ENCODE data around the gene UNC5A.

The UNC5A gene

GRCh38 chr5:176781638-176782570, 28.5 kb upstream of the UNC5A start:
- DNase-seq: peak; percentile 55

DNA sequence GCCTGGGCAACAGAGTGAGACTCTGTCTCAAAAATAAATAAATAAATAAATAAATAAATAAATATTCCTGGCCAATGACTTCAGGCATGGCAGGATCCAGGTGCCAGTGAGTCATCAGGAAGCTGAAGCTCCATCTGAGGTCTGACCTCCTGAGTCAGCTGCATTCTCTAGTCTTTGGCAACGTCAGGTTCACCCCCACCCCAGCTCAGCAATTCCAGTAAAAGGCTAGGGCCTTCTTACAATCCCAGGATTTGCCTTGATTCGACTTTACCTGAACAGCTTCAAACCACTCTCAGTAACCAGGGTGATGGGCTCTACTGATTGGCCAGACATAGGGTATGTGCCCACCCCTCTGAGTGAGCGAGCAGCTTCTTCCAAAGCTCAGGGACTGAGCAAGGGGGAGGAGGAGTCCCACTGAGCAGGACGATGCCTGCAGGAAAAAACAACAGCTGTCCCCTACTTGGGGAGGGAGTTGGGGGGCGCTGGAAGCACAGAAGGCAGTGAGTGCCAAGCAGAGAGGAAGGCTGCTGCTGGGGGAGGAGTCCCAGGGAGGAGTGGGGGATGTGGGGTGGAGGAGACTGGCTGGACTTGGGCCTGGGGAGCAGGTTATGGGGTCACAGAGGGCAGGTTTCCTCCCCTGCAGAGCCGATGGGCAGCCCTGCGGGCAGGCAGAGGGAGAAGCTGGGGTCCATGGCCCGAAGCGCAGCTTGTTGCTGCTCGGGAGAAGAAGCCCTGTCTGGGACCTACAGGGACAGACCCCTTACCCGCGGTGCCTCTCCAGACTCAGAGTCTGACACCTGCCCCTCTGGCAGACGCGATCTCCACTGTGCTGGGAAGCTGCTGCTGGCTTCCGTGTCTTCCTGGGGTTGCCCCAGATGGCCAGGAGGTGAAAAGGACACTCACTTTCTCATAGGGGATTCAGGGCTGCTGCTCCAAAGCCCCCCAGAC, 25.9 kb upstream of the UNC5A start:
- DNase-seq: peak; percentile 47

DNA sequence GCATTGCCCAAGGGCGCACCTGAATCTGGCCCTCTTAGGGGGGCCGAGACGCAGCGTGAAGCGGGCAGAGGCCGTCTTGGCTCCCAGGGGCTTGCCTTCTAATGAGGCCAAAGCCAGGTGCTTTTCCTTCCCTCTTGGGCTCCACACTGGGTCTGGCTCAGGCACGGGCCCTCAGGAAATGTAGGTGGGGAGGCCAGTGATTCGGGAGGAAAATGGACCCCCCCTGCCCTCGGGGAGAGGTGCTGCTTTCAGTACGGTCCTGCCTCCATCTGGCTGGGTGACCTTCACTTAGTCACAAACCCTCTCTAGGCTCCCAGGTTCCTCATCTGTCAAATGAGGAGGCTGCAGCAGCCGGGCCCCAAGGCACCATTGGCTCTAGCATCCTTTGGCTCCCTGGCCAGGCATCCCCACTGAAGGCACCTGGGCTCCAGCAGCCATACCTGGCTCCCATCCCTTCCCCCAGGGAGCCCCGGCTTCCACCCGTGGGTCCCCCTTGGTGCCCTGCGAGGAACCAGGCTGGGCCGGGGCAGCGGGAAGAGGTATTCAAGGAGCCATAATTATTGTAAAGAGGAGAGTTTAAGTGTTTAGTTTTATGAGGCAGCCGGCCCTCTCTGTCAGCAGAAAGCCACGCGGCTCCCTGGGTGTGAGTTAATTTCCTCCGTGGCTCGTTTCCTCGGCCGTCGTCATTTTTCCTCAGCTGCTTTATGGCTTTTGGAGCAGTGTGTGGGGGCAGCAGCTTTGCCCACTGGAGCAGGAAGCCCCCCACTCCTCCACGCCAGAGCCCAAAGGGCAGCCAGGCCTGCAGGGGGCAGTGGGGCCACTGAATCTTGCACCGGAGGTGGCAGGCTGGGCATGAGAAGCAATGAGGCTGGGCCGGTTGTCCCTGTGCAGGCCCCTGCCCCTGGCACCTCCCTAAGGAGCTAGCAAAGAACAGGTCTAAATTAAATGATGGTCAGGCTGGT, 24.9 kb upstream of the UNC5A start:
- DNase-seq: no peak

DNA sequence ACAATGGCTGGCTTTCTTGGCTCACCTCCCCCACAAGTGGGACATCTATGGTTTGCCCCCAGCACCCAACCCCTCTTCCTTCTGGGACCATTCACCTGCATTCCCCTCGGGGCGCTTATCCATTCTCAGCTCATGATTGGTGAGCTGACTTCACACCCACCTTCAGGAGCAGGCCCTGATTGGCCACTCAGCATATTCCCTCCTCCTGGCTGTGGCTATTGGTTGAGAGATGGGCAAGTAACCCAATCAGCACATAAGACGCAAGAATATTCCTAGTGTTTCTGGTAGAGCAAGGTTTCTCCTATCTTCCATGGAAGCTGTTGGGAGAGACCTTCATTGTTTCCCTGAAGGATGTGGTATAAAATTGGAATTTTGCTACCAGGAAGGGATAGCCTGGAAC, 22.7 kb upstream of the UNC5A start:
- no peak for DNase-seq

DNA sequence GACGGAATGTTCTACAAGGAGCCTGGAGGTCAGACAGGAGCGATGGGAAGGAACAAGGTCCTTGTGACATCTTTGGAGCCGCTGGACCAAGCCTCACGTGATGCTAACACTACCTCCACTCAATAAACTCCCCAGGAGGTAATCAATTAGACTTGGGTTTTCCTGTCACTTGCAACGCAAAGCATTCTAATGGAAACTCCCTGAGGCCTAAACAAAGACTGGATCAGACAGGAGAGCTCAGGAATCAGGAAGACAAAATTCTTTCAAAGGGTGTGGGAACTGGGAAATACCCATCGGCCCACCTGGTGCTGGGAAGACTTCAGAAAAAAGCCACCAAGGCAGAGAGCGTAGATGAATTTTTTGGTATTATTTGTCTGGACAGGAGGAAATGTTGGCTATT, 22.3 kb upstream of the UNC5A start:
- no peak for DNase-seq

DNA sequence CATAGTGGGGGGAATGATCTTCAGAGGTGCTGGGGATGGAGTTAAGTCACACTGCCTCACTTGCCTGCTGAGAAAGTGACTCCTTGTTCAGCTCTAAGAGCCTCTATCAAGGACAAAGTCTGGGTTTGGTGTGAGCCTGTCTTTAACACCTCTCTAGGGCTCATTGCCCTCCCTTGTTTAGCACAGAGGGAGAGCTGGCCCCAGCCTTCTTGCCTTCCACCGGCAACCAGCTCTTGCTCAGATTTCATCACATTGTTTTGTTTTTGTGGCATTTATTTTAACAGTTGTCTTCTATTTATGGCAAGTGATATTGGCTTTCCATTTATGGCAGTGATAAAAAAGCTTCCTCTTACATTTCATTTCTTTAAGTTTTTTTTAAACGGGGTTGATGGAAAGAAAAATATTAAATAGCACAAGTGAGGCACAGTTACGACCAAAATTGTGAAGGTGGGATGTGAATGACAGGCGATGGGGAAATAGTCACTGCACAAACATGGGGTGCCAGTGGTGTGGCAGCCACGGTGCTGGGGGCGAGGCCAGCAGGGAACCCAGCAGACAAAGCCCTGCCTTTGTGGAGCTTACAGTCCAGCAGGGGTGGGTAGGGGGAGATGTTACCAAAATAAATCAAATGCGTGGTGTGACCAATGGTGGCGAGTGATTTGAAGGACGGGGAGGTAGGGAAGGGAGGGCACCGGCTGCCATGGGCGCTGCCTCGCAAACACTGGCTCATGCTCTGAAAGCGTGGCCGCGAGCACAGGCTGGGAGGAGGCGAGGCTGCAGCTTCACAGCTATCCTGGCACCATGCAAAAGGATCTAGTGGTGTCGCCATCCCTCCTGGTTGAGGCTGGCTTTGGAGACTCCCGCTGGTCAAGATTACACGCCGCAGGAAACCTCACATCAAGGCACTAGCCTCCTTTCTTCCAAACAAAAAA, 21.2 kb upstream of the UNC5A start:
- no peak for DNase-seq

DNA sequence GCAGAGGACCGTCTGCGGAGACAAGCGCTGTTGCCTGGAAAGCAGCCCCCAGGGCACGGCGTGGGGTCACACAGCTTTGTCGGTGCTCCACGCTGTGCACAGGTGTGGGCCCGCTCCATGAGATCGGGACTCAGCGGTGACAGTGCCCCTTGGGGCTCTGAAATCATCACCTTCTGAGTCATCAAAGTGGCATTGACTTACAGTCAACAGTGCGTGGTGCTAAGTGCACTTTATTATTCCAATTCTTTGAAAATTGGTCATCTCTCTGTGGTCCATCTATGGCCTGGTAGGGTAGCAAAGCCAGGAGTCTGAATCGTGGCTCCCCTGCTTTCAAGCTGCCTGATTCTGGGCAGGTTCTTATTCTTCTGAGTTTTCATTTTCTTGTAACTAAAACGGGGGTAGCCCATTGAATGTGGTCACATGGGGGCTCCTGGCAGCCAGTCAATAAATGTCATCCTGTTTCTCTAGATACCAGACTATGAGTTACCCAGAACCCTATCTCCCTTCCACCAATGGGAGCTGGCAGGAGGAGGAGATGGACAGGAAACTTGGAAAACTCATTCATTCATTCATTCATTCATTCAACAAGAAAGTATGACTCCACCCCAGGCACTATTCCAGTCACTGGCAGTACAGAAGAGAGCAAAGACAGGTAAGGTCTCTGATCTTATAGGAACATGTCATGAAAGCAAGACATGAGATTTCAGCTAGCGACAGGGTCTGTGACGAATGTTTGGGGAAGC, 20.3 kb upstream of the UNC5A start:
- DNase-seq: no peak

DNA sequence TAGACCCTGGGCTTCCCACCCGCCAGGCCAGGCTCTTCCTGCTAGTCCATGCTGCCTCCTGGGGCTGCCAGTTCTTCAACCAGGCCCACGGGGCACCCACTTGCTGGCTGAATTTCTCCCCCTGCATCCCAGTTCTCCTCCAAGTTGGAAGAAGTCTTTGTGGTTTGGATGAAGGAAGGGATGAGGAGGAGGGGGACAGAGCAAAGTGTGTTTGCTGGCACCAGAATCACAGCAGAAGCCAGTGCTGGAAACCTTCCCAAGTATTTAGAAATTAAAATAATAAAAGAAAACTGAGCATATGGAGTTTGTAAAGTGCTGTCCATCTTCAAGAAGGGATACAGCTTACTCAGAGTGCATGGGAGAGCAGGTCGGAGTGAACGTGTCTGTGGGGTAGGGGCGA, 19.4 kb upstream of the UNC5A start:
- no peak for DNase-seq

- DNase-seq: no peak
Observed at GRCh38 chr5:176792655-176793342, 17.6 kb upstream of the UNC5A start.

DNA sequence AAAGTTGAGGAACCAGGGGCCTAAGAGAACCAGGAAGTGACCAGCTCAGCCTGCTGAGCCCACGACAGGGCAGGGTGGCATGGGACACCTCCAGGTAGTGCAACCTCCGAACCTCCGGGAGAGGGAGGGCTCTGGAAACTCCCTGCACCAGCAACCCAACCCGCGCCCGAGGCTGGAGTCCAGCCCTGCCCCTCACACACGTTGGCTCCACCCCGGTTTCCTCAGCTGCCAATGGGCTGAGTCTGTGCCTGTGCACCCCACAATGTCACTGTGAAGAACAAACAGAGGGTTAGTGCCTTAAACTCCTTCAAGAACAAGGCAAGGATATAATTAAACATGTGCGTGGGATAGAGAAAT, 17.0 kb upstream of the UNC5A start:
- DNase-seq: no peak

DNA sequence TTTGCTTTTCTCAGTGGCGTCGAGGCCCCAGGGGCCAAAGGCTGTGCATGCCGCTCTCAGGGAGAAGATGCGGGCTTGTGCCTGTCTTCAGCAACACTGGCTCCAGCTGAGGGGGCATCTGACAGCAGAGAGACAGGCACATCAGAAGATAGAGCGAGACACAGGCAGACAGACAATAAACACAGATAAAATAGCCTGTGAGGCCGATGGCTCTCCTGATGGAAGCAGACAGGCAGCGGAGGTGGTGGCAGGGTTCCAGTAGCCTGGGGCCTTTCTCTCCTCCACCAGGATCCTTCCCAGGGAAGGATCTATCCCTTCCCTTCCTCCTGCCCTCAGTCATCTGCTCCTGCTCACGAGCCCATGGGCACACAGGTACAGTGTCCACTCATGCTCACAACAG, 16.6 kb upstream of the UNC5A start:
- DNase-seq: no peak

GRCh38 chr5:176794509-176794908, 15.8 kb upstream of the UNC5A start:
- DNase-seq: no peak

GRCh38 chr5:176796411-176796810, 13.9 kb upstream of the UNC5A start:
- no peak for DNase-seq

- DNase-seq: no peak
Observed at GRCh38 chr5:176796970-176797369, 13.4 kb upstream of the UNC5A start.

- no peak for DNase-seq
Observed at GRCh38 chr5:176797456-176798050, 12.8 kb upstream of the UNC5A start.

- DNase-seq: no peak
Observed at GRCh38 chr5:176798086-176798876, 12.1 kb upstream of the UNC5A start.

DNA sequence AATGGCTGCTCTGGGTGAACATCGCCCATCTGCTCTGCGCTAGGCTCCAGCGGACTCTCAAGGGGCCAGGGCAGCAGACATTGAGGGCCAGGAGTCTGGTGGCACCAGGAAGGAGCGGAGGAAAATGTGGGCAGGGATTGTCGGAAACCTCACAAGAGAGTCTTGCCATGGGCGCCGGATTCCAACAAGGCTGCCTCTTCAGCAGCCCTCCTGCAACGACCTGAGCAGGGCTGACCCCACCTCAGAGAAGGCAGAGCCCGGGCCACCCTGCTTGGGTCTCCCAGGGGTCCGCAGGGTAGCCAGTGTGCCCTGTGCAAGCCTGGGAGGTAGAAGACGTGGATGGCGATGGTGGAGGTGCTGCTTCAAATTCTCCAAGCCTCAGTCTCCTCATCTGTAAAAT, 11.4 kb upstream of the UNC5A start:
- no peak for DNase-seq

- no peak for DNase-seq
Observed at GRCh38 chr5:176799488-176799887, 10.9 kb upstream of the UNC5A start.

- DNase-seq: no peak
Observed at GRCh38 chr5:176800024-176800423, 10.3 kb upstream of the UNC5A start.

All from activated effector memory CD4-positive, alpha-beta T cell treated with anti-CD3 and anti-CD28 coated beads, Interleukin-2, amount 50 U/mL, for 16 hours (primary cell).